ENCODE data around the gene DCAF5. TPM values are rescaled to one million over a fixed set of nuclear protein-coding genes. Genes with fewer than 3 reads are reported as not detected.
A peak's percentile ranks its signal among the peaks of the same experiment; 100 is the strongest.
"Not testable (repeated sequence)": the region's sequence is repeated elsewhere in the genome, so short reads cannot be mapped to it uniquely, and the experiment has no call there.

The DCAF5 gene
- 10.4 and 14.5 TPM in 2 replicates for total RNA-seq

DNA sequence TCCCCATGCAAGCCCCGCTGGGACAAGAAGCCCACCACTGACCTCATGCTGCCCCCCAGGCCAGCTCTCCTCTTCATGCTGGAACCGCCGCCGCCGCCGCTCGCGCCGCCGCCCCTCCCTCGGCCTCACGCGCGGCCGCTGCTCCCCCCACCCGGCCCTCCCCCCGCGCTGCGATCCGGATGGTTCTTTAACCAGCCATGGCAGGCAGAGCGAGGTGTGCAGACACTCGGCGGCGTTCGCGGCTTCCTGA, at the start of gene DCAF5:
Gene DCAF5, minus strand, starts transcription at position 218 of the 250 bp plus-strand sequence. Its CDS starts 141 bp downstream, at position 77.
- DNase-seq (ENCODE audit: low read depth) = no peak
- TF ChIP-seq CTCF (conservative IDR thresholded peaks at IDR 0.05; ENCODE audit: low read depth, low read length) = no peak

GRCh38 chr14:69199786-69200185, 46.9 kb upstream of the DCAF5 start:
- no peak overlapping the region for H3K4me3 ChIP-seq (ENCODE audit: low read depth, low read length)
- TF ChIP-seq CTCF (conservative IDR thresholded peaks at IDR 0.05; ENCODE audit: low read depth, low read length) = no peak
- DNase-seq (ENCODE audit: low read depth) = no peak

More for the DNA sequence above, at the start of gene DCAF5:
- H3K4me3 ChIP-seq (ENCODE audit: low read depth, low read length) = peak within 1 kb of the TSS; percentile 93

GRCh38 chr14:69193721-69194120, 40.8 kb upstream of the DCAF5 start:
- no peak for TF ChIP-seq CTCF (conservative IDR thresholded peaks at IDR 0.05; ENCODE audit: low read depth, low read length)
- DNase-seq (ENCODE audit: low read depth) = no peak

DNA sequence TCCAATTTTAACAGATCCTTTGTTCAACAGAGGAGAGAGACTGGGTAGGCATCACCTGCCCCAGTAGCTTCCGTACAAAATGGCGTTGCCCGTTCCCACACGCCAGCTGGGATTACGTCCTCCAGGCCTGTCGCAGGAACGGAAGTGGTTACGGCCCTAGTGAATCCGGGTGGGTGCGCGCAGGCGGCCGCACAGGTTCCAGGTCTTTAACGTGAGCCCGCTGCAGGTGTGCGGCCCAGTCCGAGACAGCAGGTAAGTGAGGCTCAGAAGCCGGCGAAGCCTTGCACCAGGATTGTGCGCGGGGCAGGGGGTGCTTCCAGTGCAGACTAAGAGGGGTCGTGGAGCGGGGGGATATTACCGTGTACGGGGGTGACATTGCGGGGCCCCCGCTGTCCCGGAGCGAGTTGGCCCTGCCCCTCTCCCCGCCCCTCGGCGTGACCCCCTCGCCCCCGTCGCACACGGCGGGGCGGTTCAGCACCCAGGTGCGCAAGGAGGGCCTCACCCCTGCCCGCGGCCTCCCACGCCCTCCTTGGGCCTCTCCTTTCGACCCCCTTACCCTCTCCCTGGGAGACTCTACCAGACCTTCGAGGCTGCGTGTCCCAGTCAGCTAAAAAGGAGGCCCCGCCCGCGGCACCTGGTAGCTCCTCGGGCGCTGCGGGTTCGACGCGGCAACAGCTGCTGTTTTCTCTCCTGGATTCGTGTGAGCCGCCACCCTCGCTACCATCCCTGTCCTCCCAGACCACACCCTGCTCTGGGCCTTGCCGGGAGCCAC, 38.6 kb upstream of the DCAF5 start, which contains the start of gene EXD2:
Gene EXD2, plus strand, starts transcription at position 159 of the 772 bp plus-strand sequence. CDS start 17,973 bp downstream, outside the sequence.
- peak; percentile 29 for DNase-seq (ENCODE audit: low read depth)
- TF ChIP-seq CTCF (conservative IDR thresholded peaks at IDR 0.05; ENCODE audit: low read depth, low read length) = no peak
- H3K4me3 ChIP-seq (ENCODE audit: low read depth, low read length) = peak within 1 kb of the TSS; percentile 94

More at GRCh38 chr14:69193721-69194120, 40.8 kb upstream of the DCAF5 start:
- H3K4me3 ChIP-seq (ENCODE audit: low read depth, low read length) = no peak overlapping the region

DNA sequence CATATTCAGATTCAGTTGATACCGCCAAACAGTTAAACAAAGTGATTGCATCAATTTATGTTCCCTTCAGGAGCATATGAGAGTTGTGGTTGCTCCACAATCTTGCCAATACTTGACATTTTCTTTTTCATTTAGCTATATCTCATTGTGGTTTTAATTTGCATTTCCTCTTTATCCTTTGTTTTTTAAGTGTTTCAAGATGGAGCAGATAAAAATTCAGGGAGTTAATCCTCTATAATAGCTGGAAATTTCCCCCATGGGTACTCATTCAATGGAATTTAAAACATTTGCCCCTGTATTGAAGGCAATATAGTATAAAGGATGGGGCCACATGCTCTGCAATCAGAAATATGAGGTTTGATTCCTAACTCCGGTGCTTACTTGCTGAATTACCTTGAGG, 37.3 kb upstream of the DCAF5 start:
- no peak for DNase-seq (ENCODE audit: low read depth)
- no peak for TF ChIP-seq CTCF (conservative IDR thresholded peaks at IDR 0.05; ENCODE audit: low read depth, low read length)
- H3K4me3 ChIP-seq (ENCODE audit: low read depth, low read length) = no peak overlapping the region

- TF ChIP-seq CTCF (conservative IDR thresholded peaks at IDR 0.05; ENCODE audit: low read depth, low read length) = no peak
- DNase-seq (ENCODE audit: low read depth) = no peak
- H3K4me3 ChIP-seq (ENCODE audit: low read depth, low read length) = no peak overlapping the region
These were observed 30.8 kb upstream of the DCAF5 start for GRCh38 chr14:69183735-69184134.

DNA sequence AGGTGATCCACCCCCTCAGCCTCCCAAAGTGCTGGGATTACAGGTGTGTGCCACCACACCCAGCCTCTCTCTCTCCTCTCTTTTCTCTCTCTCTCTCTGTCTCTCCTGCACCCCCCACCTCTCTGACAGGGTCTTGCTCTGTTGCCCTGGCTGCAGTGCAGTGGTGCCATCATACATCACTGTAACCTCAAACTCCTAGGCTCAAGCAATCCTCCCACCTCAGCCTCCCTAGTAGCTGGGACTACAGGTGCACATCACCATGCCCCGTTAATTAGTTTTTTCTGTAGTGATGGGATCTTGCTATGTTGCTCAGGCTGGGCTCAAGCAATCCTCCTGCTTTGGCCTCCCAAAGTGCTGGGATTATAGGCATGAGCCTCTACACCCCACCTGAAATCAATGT, 29.7 kb upstream of the DCAF5 start:
- not testable (repeated sequence) for H3K4me3 ChIP-seq (ENCODE audit: low read depth, low read length); DNase-seq (ENCODE audit: low read depth)

Measured in epithelial cell of proximal tubule (primary cell).